OCI-LY1 (cell line): ENCODE measurements around the gene MYRF.

Experiments used
- H2AFZ ChIP-seq: fragments of 200-600 bp; sonication (generic), shearing (Covaris generic); 2 replicates; pipeline ENCODE4 v1.6.0; 2014; ENCODE audit warnings: antibody characterized with exemption, mild to moderate bottlenecking, low read length
- H3F3A ChIP-seq: fragments of 200-600 bp; sonication (generic), shearing (Covaris generic); 2 replicates; pipeline ENCODE4 v1.6.0; 2014; ENCODE audit warnings: mild to moderate bottlenecking, antibody characterized with exemption, low read length, moderate library complexity; ENCODE audit not compliant: insufficient read depth
- H3K27ac ChIP-seq: fragments of 200-600 bp; sonication (generic); 2 replicates; pipeline ENCODE4 v1.5.1; 2014; ENCODE audit warnings: low read length, mixed run types, mild to moderate bottlenecking, low read depth; ENCODE audit not compliant: poor library complexity, severe bottlenecking
- H3K27me3 ChIP-seq: fragments of 200-600 bp; sonication (generic); 2 replicates; pipeline ENCODE4 v1.6.0; 2014; ENCODE audit warnings: antibody characterized with exemption, mild to moderate bottlenecking, low read length, moderate library complexity; ENCODE audit not compliant: insufficient read depth
- H3K36me3 ChIP-seq: fragments of 200-600 bp; sonication (generic); 2 replicates; pipeline ENCODE4 v1.6.1; 2014; ENCODE audit warnings: mild to moderate bottlenecking, antibody characterized with exemption, low read length, moderate library complexity, mixed read lengths; ENCODE audit not compliant: insufficient read depth
- H3K4me1 ChIP-seq: fragments of 200-600 bp; sonication (generic); 2 replicates; pipeline ENCODE4 v1.5.1; 2014; ENCODE audit warnings: mild to moderate bottlenecking, low read length, moderate library complexity; ENCODE audit not compliant: insufficient read depth, severe bottlenecking
- H3K4me2 ChIP-seq: fragments of 200-600 bp; sonication (generic), shearing (Covaris generic); 2 replicates; pipeline ENCODE4 v1.6.1; 2014; ENCODE audit warnings: low read length
- H3K4me3 ChIP-seq: fragments of 200-600 bp; sonication (generic); 2 replicates; pipeline ENCODE4 v1.5.1; 2014; ENCODE audit warnings: low read length, low read depth, mild to moderate bottlenecking, mixed read lengths; ENCODE audit not compliant: poor library complexity, severe bottlenecking
- H3K79me2 ChIP-seq: fragments of 200-600 bp; shearing (Covaris generic); 2 replicates; pipeline ENCODE4 v1.6.1; 2016; ENCODE audit warnings: mixed run types, low read length, mixed read lengths; ENCODE audit not compliant: insufficient read depth
- H3K9ac ChIP-seq: fragments of 200-600 bp; sonication (generic), shearing (Covaris generic); 2 replicates; pipeline ENCODE4 v1.6.1; 2014; ENCODE audit warnings: mild to moderate bottlenecking, low read length, mixed read lengths
- H3K9me2 ChIP-seq: fragments of 200-600 bp; sonication (generic), shearing (Covaris generic); 2 replicates; pipeline ENCODE4 v1.6.1; 2014; ENCODE audit warnings: low read depth, mild to moderate bottlenecking, low read length, mixed read lengths
- H3K9me3 ChIP-seq: fragments of 200-600 bp; shearing (Covaris generic); 2 replicates; pipeline ENCODE4 v1.6.1; 2014; ENCODE audit warnings: low read length, mixed read lengths
- H4K20me1 ChIP-seq: fragments of 200-600 bp; sonication (generic), shearing (Covaris generic); 2 replicates; pipeline ENCODE4 v1.6.0; 2016; ENCODE audit warnings: mild to moderate bottlenecking, low read length; ENCODE audit not compliant: insufficient read depth
- CTCF ChIP-seq: fragments of 200-600 bp; sonication (generic), shearing (Covaris generic); IDR thresholded peaks from 2 replicates; pipeline ENCODE4 v1.5.1; 2017; ENCODE audit warnings: mild to moderate bottlenecking, antibody characterized with exemption, low read length, moderate library complexity, mixed read lengths
- EZH2 ChIP-seq: fragments of 200-600 bp; sonication (generic), shearing (Covaris generic); IDR thresholded peaks from 2 replicates; pipeline ENCODE4 v1.8.0; 2017; ENCODE audit warnings: borderline replicate concordance, mixed run types, mild to moderate bottlenecking, antibody characterized with exemption, low read length, moderate library complexity, mixed read lengths

MYRF gene

GRCh38 chr11:61763930-61764605 lies 11.6 kb downstream of the MYRF start:
- H2AFZ ChIP-seq, result no peak overlapping the region
- no peak overlapping the region for H3K4me3 ChIP-seq
- no peaks in the 10 kb centered on the region for H4K20me1 ChIP-seq
- H3K4me2 ChIP-seq, result no peak overlapping the region
- no peaks in the 10 kb centered on the region for H3K9me2 ChIP-seq
- no peaks in the 10 kb centered on the region for H3K79me2 ChIP-seq
- no peaks in the 10 kb centered on the region for H3F3A ChIP-seq
- no peaks in the 10 kb centered on the region for H3K27me3 ChIP-seq
- TF ChIP-seq EZH2 (no peak), CTCF (no peak)
- H3K27ac ChIP-seq, result no peak overlapping the region
- no peaks in the 10 kb centered on the region for H3K9me3 ChIP-seq
- H3K9ac ChIP-seq, result no peak overlapping the region
- H3K4me1 ChIP-seq, result no peaks in the 10 kb centered on the region
- no peaks in the 10 kb centered on the region for H3K36me3 ChIP-seq

- H3K4me1 ChIP-seq, result no peaks in the 10 kb centered on the region
- H3F3A ChIP-seq, result no peaks in the 10 kb centered on the region
- H3K9me2 ChIP-seq, result no peaks in the 10 kb centered on the region
- no peaks in the 10 kb centered on the region for H3K79me2 ChIP-seq
- H3K27ac ChIP-seq, result no peak overlapping the region
- H3K9ac ChIP-seq, result no peak overlapping the region
- TF ChIP-seq CTCF, result no peak
- TF ChIP-seq EZH2, result no peak
- no peaks in the 10 kb centered on the region for H4K20me1 ChIP-seq
- H3K4me2 ChIP-seq, result no peak overlapping the region
- H3K27me3 ChIP-seq, result no peaks in the 10 kb centered on the region
- H3K36me3 ChIP-seq, result no peaks in the 10 kb centered on the region
- H3K9me3 ChIP-seq, result no peaks in the 10 kb centered on the region
- H2AFZ ChIP-seq, result no peak overlapping the region
- H3K4me3 ChIP-seq, result no peak overlapping the region
These were observed 12.3 kb downstream of the MYRF start for GRCh38 chr11:61764606-61765260.

DNA sequence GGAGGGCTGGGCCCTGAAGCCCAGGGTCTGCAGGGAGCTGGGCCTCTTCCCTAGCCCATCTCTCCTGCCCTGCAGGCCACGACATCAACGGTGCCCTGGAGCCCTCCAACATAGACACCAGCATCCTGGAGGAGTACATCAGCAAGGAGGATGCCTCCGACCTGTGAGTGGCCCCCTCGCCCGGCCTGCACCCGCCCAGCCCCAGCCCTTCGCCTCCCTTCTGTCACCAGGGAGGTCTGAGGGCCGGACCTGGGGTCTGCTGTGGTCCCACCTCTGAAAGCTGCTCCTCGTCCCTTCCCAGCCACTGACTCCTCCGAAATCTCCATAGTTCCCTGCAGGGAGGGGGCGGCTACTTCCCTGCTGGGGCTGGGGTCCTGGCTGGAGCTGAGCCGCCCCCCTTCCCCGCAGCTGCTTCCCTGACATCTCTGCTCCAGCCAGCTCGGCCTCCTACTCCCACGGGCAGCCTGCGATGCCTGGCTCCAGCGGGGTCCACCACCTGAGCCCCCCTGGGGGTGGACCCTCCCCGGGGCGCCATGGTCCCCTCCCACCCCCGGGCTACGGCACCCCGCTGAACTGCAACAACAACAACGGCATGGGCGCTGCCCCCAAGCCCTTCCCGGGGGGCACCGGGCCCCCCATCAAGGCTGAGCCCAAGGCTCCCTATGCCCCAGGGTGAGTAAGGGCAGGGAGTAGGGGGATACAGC lies 13.3 kb downstream of the MYRF start:
- Histone ChIP-seq H3K79me2 (no peaks in the 10 kb centered on the region), H4K20me1 (no peaks in the 10 kb centered on the region), H3K4me1 (no peaks in the 10 kb centered on the region), H3K9ac (no peak overlapping the region), H3K4me3 (no peak overlapping the region), H3K9me3 (no peaks in the 10 kb centered on the region), H3K27ac (no peak overlapping the region), H2AFZ (no peak overlapping the region), H3F3A (no peaks in the 10 kb centered on the region), H3K36me3 (no peaks in the 10 kb centered on the region), H3K27me3 (no peaks in the 10 kb centered on the region), H3K4me2 (no peak overlapping the region), H3K9me2 (no peaks in the 10 kb centered on the region)
- no peak for TF ChIP-seq EZH2
- no peak for TF ChIP-seq CTCF
